DOHH2 (cell line): ENCODE data around the gene TNFSF8.

Experiments used
- CTCF ChIP-seq: fragments of 200-600 bp; sonication (generic); IDR thresholded peaks from one replicate; pipeline ENCODE4 v1.5.1; 2014; ENCODE audit warnings: antibody characterized with exemption, mild to moderate bottlenecking, low read depth, low read length; ENCODE audit not compliant: poor library complexity, severe bottlenecking
- EZH2phosphoT487 ChIP-seq: fragments of 200-600 bp; sonication (generic); IDR thresholded peaks from 2 replicates; pipeline ENCODE4 v1.6.1; 2017; ENCODE audit warnings: borderline replicate concordance, mild to moderate bottlenecking, antibody characterized with exemption, low read length, moderate library complexity, mixed read lengths

GRCh38 chr9:114932502-114932901, 2.1 kb upstream of the TNFSF8 start:
- TF ChIP-seq CTCF (no peak), EZH2phosphoT487 (no peak)
